Epidermal melanocyte (primary cell): ENCODE results near the gene NFATC1.

Experiments
- DNase-seq: peaks from one replicate; pipeline ENCODE4 v3.0.0; 2011; ENCODE audit warnings: low spot score; ENCODE audit not compliant: insufficient read length

The NFATC1 gene

GRCh38 chr18:79388043-79388442 is 7.7 kb upstream of the NFATC1 start:
- DNase-seq = no peak

DNA sequence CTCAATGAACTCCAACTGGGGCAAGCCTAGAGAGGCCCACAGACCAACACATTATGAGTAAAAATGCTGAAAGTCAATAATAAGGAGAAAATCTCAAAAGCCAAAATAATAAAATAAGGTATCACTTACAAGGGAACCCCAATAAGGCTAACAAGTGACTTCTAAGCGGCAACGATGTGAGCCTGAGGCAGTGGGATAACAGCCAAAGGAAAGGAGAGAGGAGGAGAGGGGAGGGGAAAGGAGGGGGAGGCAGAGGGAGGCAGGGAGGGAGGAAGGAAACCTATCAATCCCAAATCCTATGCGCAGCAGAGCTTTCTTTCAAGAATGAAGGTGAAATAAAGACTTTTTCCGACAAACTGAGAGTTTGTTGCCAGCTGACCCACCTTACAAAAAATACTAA is 6.0 kb upstream of the NFATC1 start:
- no peak for DNase-seq

- no peak for DNase-seq
These were observed 3.5 kb upstream of the NFATC1 start for GRCh38 chr18:79392226-79392625.

DNA sequence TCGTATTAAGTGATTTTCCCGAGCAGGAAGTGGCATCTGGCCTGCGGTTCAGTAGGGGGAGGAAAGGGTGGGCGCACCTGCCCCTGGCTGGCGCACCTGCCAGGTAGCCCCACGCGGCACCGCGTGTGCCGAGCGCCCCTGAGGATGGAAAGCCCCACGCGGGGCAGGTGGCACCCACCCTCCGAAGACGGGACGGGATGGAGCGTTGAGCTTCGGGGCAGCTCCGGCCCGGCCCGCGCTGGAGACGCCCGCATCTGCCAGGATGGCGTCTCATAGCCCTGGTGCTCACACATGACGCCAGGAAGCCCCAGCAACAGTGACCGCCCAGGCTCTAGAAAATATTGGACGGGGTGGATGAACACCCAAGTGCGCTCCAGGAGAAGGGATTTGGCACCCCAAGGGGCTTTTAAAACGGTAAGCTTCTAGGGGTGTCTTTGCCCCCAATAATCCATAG is 2.5 kb upstream of the NFATC1 start:
- no peak for DNase-seq

DNA sequence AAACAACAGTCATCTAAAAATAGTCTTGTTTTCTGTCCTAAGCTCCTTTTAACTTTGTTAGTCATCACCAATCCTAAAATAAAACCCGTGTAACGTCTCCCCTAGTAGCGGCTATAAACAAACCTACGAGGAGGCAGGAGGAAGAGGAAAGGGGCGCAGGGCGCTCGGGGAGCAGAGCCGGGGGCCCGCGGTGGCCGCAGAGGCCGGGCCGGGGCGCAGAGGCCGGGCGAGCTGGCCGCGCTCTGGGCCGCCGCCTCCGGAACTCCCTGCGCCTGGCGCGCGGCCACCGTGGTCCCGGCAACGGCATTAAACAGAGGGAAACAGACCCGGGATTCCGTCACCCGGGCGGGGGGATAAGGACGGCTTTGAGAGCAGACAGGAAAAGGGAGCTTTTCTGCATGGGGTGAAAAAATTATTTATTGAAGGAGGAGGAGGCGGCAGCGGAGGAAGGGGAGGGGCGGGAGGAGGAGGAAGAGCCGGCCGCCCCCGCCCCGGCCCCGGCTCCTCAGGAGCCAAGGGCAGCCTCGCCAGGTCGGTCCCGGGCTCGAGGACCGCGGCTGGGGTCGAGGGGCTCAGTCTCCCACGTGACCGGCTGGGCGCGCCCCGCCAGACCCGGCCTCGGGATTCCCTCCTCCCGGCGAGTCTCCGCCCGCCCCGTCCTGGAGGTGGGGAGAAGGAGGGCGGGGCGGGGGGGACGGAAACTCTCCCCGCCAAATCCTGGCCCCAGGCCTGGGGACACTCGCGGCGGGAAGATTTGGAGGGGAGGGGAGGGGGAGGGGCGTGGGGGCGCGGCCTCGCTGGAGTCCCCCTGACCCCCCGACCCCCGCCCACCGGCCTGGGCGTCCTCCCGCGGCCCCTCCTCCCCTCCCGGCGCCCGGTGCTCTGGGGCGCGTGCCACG is 1.8 kb upstream of the NFATC1 start:
- peak; percentile 99 for DNase-seq

DNA sequence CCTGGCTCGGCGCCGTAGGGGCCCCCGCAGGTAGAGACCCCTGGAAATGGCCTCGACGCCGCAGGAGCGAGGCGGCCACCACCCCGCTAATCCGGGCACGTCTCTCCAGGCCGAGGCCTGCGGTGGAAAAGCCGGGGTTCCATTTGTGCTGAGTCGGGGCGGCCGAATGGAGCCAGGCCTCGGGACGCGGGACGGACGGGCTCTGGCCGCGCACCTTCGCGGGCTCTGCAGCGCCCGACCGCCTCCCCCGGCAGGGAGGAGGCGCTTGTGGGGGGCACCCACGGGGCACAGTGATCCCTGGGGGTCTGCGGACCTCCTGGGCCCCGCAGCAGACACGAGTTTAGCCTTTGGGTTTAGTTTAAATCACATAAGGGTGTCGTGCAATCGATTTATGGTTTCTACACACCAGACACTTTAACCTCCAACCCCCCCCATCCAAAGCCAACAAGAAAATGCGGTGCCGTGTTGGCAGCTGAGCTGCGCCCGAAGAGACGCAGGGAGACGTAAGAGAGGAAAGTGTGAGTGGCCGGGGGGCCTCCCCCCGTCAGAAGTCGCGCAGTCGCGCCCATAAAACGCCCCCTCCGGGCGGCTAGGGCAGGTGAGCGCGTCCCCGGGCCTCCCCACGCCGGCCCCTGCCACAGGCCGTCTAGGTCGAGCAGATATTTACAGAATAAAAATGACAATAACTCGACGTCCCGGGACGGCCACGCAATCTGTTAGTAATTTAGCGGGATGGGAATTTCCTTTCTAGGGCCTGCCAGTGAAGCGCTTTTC is 1.0 kb upstream of the NFATC1 start:
- no peak for DNase-seq

DNA sequence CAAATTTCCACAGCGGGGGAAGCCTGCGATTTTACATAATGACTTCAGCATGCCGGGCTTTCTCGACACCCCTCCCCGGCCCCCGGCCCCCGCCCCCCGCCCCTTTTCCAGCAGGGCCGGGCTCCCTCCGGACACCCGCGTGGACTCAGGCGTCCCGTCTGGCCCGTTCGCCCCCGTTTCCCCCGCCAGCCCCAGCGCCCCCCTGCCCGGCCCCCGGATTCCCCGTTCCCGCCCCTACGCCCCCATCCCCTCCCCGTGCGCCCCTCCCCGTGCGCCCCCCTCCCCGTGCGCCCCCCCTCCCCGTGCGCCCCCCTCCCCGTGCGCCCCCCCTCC is 456 bp upstream of the NFATC1 start:
- DNase-seq = no peak

DNA sequence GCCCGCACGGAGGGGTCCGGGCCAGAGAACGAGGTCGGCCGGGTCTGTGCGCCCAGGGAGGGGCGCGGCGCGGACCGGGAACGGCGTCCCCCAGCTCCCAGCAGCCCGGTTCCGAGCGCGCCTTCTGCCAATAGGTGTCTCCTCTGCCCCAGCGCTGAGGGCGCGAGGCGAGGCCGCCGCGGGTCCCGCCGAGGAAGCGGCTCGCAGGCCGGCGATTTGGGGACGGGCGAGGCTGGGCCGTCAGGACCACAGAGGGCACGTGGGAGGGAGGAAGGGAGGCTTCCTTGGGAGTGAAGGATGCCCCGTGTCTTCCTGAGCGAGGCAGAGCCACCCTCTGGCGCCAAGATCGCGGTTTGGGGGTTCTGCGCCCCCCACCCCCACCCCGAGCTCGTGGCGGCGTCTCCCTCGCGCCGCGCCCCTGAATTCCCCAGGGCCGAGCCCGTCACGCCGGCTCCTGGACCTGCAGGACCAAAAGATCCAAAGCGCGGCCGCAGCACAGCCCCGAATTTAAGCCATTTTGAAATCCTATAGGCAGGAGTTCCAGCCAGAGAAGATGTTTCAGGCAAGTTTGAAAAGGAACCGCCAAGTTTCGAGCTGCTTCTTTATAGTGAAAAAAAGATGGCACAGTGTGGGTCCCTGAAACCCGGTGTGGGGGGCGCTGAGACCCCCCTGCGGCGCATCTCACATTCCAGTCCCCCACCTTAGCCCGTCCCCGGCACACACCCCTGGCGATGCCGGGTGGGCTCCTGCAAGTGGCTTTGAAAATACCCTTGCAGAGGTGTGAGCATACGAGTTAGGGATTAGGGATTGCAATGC is 909 bp downstream of the NFATC1 start:
- no peak for DNase-seq

GRCh38 chr18:79397247-79397829 is 1.6 kb downstream of the NFATC1 start:
- DNase-seq = no peak

- DNase-seq = no peak
These were observed 2.4 kb downstream of the NFATC1 start for GRCh38 chr18:79397830-79398761.

DNA sequence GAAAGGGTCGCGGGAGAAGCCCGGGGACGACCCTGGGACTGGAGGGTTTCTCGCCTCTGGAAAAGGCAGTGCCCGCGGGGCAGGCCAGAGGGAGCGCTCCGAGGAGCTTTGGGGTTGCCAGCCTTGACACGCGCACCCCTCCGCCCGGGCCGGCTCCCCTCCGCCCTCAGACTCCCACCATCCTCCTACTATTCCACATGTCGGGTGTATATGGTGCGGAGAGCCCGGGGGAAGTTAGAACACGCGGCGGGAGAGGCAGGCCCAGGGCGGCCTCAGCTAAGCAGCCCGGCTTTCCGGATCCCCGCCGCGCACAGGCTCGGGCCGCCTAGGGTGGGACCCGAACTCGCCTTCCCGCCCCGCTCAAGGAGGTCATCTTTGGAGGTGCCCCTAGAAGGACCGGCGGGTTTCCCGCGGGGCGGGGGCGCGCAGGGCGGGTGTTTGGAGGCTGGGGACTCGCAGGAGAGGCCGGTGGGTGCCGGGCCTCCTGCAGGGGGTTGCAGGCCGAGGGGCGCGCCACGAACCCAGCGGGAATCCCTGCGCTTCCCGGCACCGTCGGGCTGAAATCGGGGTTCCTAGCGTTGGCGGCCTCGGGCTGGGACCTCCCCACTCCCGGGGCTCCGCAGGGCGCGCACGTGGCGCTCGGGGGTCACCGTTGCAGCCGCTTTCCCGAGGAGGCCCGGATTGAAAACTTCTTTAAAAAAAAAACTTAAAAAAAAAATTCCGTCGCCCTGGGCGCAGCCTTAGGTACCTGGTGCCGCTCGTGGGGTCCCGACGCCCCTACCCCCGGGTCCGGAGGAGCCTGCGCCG is 3.7 kb downstream of the NFATC1 start:
- DNase-seq = no peak

DNA sequence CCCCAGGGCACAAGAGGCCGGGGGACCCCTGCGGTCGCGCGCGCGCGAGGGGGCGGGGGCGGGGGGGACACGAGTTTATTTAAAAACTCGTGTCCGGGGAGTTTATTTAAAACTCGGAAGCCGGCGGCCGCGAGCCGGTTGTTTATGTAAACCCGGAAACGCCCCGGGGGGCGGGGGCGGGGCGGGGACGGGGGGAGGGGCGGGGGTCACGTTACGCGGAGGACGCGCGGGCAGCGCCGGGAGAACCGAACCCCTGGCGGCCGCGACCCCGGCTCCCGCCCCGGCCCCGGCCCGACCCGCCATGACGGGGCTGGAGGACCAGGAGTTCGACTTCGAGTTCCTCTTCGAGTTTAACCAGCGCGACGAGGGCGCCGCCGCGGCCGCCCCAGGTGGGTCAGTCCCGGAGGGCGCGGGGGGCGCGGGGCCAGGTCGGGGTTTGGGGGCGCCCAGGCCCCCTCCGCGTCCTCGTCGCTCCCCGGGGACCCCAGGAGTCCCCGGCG is 4.4 kb downstream of the NFATC1 start:
- peak; percentile 91 for DNase-seq

GRCh38 chr18:79400591-79401381 is 5.1 kb downstream of the NFATC1 start:
- DNase-seq = no peak

DNA sequence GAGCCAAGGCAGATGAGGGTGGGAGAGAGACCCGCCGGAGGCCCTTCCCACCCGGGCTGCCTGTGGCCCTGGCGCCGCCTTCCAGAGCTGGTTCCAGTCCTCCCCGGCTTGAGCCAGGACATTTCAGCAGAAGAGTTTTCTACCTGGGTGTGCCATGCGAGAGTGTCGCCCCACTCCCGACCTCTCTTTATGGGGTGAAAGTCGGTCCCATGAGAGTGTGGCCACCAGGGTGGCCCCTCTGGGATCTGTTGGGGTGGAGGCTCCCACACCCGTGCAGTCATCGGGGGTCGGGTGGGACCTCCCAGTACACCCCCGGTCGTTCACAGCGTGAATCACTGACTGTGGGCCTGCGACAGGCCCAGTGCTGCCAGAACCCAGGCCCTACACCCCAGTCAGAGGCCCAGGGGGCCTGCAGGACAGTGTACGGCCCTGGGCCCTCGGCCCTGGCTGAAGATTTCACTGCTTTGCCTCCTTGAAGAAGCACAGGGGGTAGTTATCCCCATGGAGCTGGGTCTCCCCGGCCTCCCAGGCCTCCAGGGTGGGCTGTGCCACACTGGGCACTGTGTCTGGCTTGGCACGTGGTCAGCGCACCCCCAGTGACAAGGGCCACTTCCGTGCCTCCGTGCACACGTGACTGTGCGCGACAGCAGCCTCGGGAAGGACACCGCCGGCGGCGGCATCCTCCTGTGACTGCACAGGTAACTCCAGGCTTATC is 5.9 kb downstream of the NFATC1 start:
- no peak for DNase-seq

GRCh38 chr18:79402209-79402576 is 6.5 kb downstream of the NFATC1 start:
- DNase-seq = no peak

GRCh38 chr18:79402977-79403722 is 7.4 kb downstream of the NFATC1 start:
- DNase-seq = peak; percentile 98
